ENCODE measurements around the gene NUTF2.

The NUTF2 gene

GRCh38 chr16:67886387-67886786, 39.7 kb downstream of the NUTF2 start:
- peaks cover 28% of the 10 kb centered on the region for H3K36me3 ChIP-seq (ENCODE audit: control insufficient read depth, insufficient read depth, low read length)

GRCh38 chr16:67888331-67888730, 41.6 kb downstream of the NUTF2 start:
- H3K9me3 ChIP-seq (ENCODE audit: control insufficient read depth, insufficient read depth, low read depth, low read length): no peaks in the 10 kb centered on the region
- peaks cover 33% of the 10 kb centered on the region; the same call in 1 of the 2 replicates for H3K4me1 ChIP-seq (ENCODE audit: control insufficient read depth, insufficient read depth, low read length)
- H3K9ac ChIP-seq (ENCODE audit: low read length): no peak overlapping the region
- no peak overlapping the region for H3K27ac ChIP-seq (ENCODE audit: low read depth, low read length)
- H3K27me3 ChIP-seq (ENCODE audit: control insufficient read depth, insufficient read depth, low read length): no peaks in the 10 kb centered on the region
- H3K36me3 ChIP-seq (ENCODE audit: control insufficient read depth, insufficient read depth, low read length): peaks cover 9% of the 10 kb centered on the region
- no peak overlapping the region for H3K4me3 ChIP-seq (ENCODE audit: low read depth, low read length)

More at GRCh38 chr16:67886387-67886786, 39.7 kb downstream of the NUTF2 start:
- Histone ChIP-seq H3K27ac (ENCODE audit: low read depth, low read length) (no peak overlapping the region), H3K4me1 (ENCODE audit: control insufficient read depth, insufficient read depth, low read length) (peaks cover 28% of the 10 kb centered on the region; the same call in 1 of the 2 replicates), H3K4me3 (ENCODE audit: low read depth, low read length) (no peak overlapping the region), H3K27me3 (ENCODE audit: control insufficient read depth, insufficient read depth, low read length) (no peaks in the 10 kb centered on the region), H3K9me3 (ENCODE audit: control insufficient read depth, insufficient read depth, low read depth, low read length) (no peaks in the 10 kb centered on the region), H3K9ac (ENCODE audit: low read length) (no peak overlapping the region)

- Histone ChIP-seq H3K4me3 (ENCODE audit: low read depth, low read length) (peak overlapping the region; percentile 55), H3K9me3 (ENCODE audit: control insufficient read depth, insufficient read depth, low read depth, low read length) (no peaks in the 10 kb centered on the region), H3K27me3 (ENCODE audit: control insufficient read depth, insufficient read depth, low read length) (no peaks in the 10 kb centered on the region), H3K27ac (ENCODE audit: low read depth, low read length) (peak overlapping the region; percentile 22; the same call in 1 of the 2 replicates), H3K4me1 (ENCODE audit: control insufficient read depth, insufficient read depth, low read length) (peaks cover 14% of the 10 kb centered on the region; the same call in 1 of the 2 replicates), H3K36me3 (ENCODE audit: control insufficient read depth, insufficient read depth, low read length) (no peaks in the 10 kb centered on the region), H3K9ac (ENCODE audit: low read length) (peak overlapping the region; percentile 27)
Observed at GRCh38 chr16:67892375-67892774, 45.6 kb downstream of the NUTF2 start.

- Histone ChIP-seq H3K9me3 (ENCODE audit: control insufficient read depth, insufficient read depth, low read depth, low read length) (no peaks in the 10 kb centered on the region), H3K27ac (ENCODE audit: low read depth, low read length) (peak within 1 kb of the TSS; percentile 92)
Observed at GRCh38 chr16:67892899-67893742, 46.4 kb downstream of the NUTF2 start, which contains the start of gene PSKH1. PSKH1 (plus strand) TSS chr16:67893254; CDS start chr16:67908750, 15,496 bp downstream.

GRCh38 chr16:67893743-67894399, 47.1 kb downstream of the NUTF2 start:
- Histone ChIP-seq H3K4me3 (ENCODE audit: low read depth, low read length) (peak overlapping the region; percentile 100), H3K27ac (ENCODE audit: low read depth, low read length) (peak overlapping the region; percentile 92), H3K9me3 (ENCODE audit: control insufficient read depth, insufficient read depth, low read depth, low read length) (no peaks in the 10 kb centered on the region), H3K4me1 (ENCODE audit: control insufficient read depth, insufficient read depth, low read length) (peaks cover 14% of the 10 kb centered on the region; the same call in 1 of the 2 replicates), H3K36me3 (ENCODE audit: control insufficient read depth, insufficient read depth, low read length) (no peaks in the 10 kb centered on the region), H3K9ac (ENCODE audit: low read length) (peak overlapping the region; percentile 99), H3K27me3 (ENCODE audit: control insufficient read depth, insufficient read depth, low read length) (no peaks in the 10 kb centered on the region)

More at GRCh38 chr16:67892899-67893742, 46.4 kb downstream of the NUTF2 start, which contains the start of gene PSKH1:
- Histone ChIP-seq H3K36me3 (ENCODE audit: control insufficient read depth, insufficient read depth, low read length) (no peaks in the 10 kb centered on the region), H3K27me3 (ENCODE audit: control insufficient read depth, insufficient read depth, low read length) (no peaks in the 10 kb centered on the region), H3K9ac (ENCODE audit: low read length) (peak within 1 kb of the TSS; percentile 99), H3K4me3 (ENCODE audit: low read depth, low read length) (peak within 1 kb of the TSS; percentile 100), H3K4me1 (ENCODE audit: control insufficient read depth, insufficient read depth, low read length) (peaks cover 14% of the 10 kb centered on the region; the same call in 1 of the 2 replicates)

- Histone ChIP-seq H3K4me3 (ENCODE audit: low read depth, low read length) (no peak overlapping the region), H3K27me3 (ENCODE audit: control insufficient read depth, insufficient read depth, low read length) (no peaks in the 10 kb centered on the region), H3K4me1 (ENCODE audit: control insufficient read depth, insufficient read depth, low read length) (peaks cover 12% of the 10 kb centered on the region; the same call in 1 of the 2 replicates), H3K9me3 (ENCODE audit: control insufficient read depth, insufficient read depth, low read depth, low read length) (no peaks in the 10 kb centered on the region), H3K36me3 (ENCODE audit: control insufficient read depth, insufficient read depth, low read length) (peaks cover 2% of the 10 kb centered on the region; the same call in 1 of the 2 replicates), H3K27ac (ENCODE audit: low read depth, low read length) (no peak overlapping the region), H3K9ac (ENCODE audit: low read length) (no peak overlapping the region)
Observed at GRCh38 chr16:67897231-67897630, 50.5 kb downstream of the NUTF2 start.

GRCh38 chr16:67901734-67902133, 55.0 kb downstream of the NUTF2 start:
- Histone ChIP-seq H3K27ac (ENCODE audit: low read depth, low read length) (no peak overlapping the region), H3K36me3 (ENCODE audit: control insufficient read depth, insufficient read depth, low read length) (peaks cover 12% of the 10 kb centered on the region), H3K9me3 (ENCODE audit: control insufficient read depth, insufficient read depth, low read depth, low read length) (no peaks in the 10 kb centered on the region), H3K27me3 (ENCODE audit: control insufficient read depth, insufficient read depth, low read length) (no peaks in the 10 kb centered on the region), H3K4me1 (ENCODE audit: control insufficient read depth, insufficient read depth, low read length) (no peaks in the 10 kb centered on the region), H3K9ac (ENCODE audit: low read length) (no peak overlapping the region), H3K4me3 (ENCODE audit: low read depth, low read length) (no peak overlapping the region)

GRCh38 chr16:67902831-67903230, 56.1 kb downstream of the NUTF2 start:
- Histone ChIP-seq H3K9me3 (ENCODE audit: control insufficient read depth, insufficient read depth, low read depth, low read length) (no peaks in the 10 kb centered on the region), H3K27me3 (ENCODE audit: control insufficient read depth, insufficient read depth, low read length) (no peaks in the 10 kb centered on the region), H3K36me3 (ENCODE audit: control insufficient read depth, insufficient read depth, low read length) (peaks cover 12% of the 10 kb centered on the region), H3K27ac (ENCODE audit: low read depth, low read length) (no peak overlapping the region; the same call in 1 of the 2 replicates), H3K4me3 (ENCODE audit: low read depth, low read length) (no peak overlapping the region), H3K4me1 (ENCODE audit: control insufficient read depth, insufficient read depth, low read length) (no peaks in the 10 kb centered on the region), H3K9ac (ENCODE audit: low read length) (no peak overlapping the region)

- Histone ChIP-seq H3K9ac (ENCODE audit: low read length) (no peak overlapping the region), H3K9me3 (ENCODE audit: control insufficient read depth, insufficient read depth, low read depth, low read length) (no peaks in the 10 kb centered on the region), H3K4me1 (ENCODE audit: control insufficient read depth, insufficient read depth, low read length) (no peaks in the 10 kb centered on the region), H3K27me3 (ENCODE audit: control insufficient read depth, insufficient read depth, low read length) (no peaks in the 10 kb centered on the region), H3K27ac (ENCODE audit: low read depth, low read length) (no peak overlapping the region), H3K36me3 (ENCODE audit: control insufficient read depth, insufficient read depth, low read length) (peaks cover 33% of the 10 kb centered on the region), H3K4me3 (ENCODE audit: low read depth, low read length) (no peak overlapping the region)
Observed at GRCh38 chr16:67907397-67908180, 60.9 kb downstream of the NUTF2 start.

GRCh38 chr16:67909056-67909742, 62.5 kb downstream of the NUTF2 start:
- Histone ChIP-seq H3K4me1 (ENCODE audit: control insufficient read depth, insufficient read depth, low read length) (no peaks in the 10 kb centered on the region), H3K36me3 (ENCODE audit: control insufficient read depth, insufficient read depth, low read length) (peaks cover 24% of the 10 kb centered on the region), H3K4me3 (ENCODE audit: low read depth, low read length) (no peak overlapping the region), H3K9me3 (ENCODE audit: control insufficient read depth, insufficient read depth, low read depth, low read length) (no peaks in the 10 kb centered on the region), H3K9ac (ENCODE audit: low read length) (no peak overlapping the region), H3K27me3 (ENCODE audit: control insufficient read depth, insufficient read depth, low read length) (no peaks in the 10 kb centered on the region), H3K27ac (ENCODE audit: low read depth, low read length) (no peak overlapping the region)

All from HUES6 (cell line).